DOHH2 (cell line): ENCODE results near the gene PEAK1.

Source experiments
- H3F3A ChIP-seq: fragments of 200-600 bp; sonication (generic), shearing (Covaris generic); 2 replicates; pipeline ENCODE4 v1.6.0; 2016; ENCODE audit warnings: antibody characterized with exemption, mild to moderate bottlenecking; ENCODE audit not compliant: control insufficient read depth, insufficient read depth
- H3K27ac ChIP-seq: fragments of 200-600 bp; sonication (generic); 2 replicates; pipeline ENCODE4 v1.5.1; 2014; ENCODE audit warnings: low read depth, mild to moderate bottlenecking, low read length, moderate library complexity
- H3K27me3 ChIP-seq: fragments of 200-600 bp; sonication (generic); 2 replicates; pipeline ENCODE4 v1.6.1; 2014; ENCODE audit warnings: mild to moderate bottlenecking, low read length, mixed read lengths; ENCODE audit not compliant: control insufficient read depth
- H3K36me3 ChIP-seq: fragments of 200-600 bp; sonication (generic); 2 replicates; pipeline ENCODE4 v1.6.1; 2014; ENCODE audit warnings: mild to moderate bottlenecking, low read length, moderate library complexity, mixed read lengths; ENCODE audit not compliant: control insufficient read depth
- H3K4me1 ChIP-seq: fragments of 200-600 bp; sonication (generic); 2 replicates; pipeline ENCODE4 v1.6.1; 2014; ENCODE audit warnings: mild to moderate bottlenecking, low read length, mixed read lengths; ENCODE audit not compliant: control insufficient read depth
- H3K4me2 ChIP-seq: fragments of 200-600 bp; sonication (generic); 2 replicates; pipeline ENCODE4 v1.6.0; 2014; ENCODE audit warnings: mild to moderate bottlenecking, low read length, moderate library complexity
- H3K4me3 ChIP-seq: fragments of 200-600 bp; sonication (generic); 2 replicates; pipeline ENCODE4 v1.5.1; 2014; ENCODE audit warnings: mild to moderate bottlenecking, low read length, mixed read lengths
- H3K79me2 ChIP-seq: fragments of 200-600 bp; sonication (generic); 2 replicates; pipeline ENCODE4 v1.6.1; 2014; ENCODE audit warnings: mild to moderate bottlenecking, low read length, mixed read lengths; ENCODE audit not compliant: control insufficient read depth
- H3K9me2 ChIP-seq: fragments of 200-600 bp; sonication (generic); replicated peaks from 2 replicates; pipeline ENCODE4 v1.6.1; 2014; ENCODE audit warnings: mild to moderate bottlenecking, low read length, mixed read lengths; ENCODE audit not compliant: control insufficient read depth
- H3K9me3 ChIP-seq: fragments of 200-600 bp; sonication (generic); 2 replicates; pipeline ENCODE4 v1.6.1; 2014; ENCODE audit warnings: antibody characterized with exemption, low read length, mixed read lengths; ENCODE audit not compliant: control insufficient read depth, insufficient read depth
- H4K20me1 ChIP-seq: fragments of 200-600 bp; sonication (generic); 2 replicates; pipeline ENCODE4 v1.6.0; 2014; ENCODE audit warnings: low read depth, mild to moderate bottlenecking, antibody characterized with exemption, low read length, moderate library complexity; ENCODE audit not compliant: control insufficient read depth, insufficient read depth
- EZH2phosphoT487 ChIP-seq: fragments of 200-600 bp; sonication (generic); IDR thresholded peaks from 2 replicates; pipeline ENCODE4 v1.6.1; 2017; ENCODE audit warnings: borderline replicate concordance, mild to moderate bottlenecking, antibody characterized with exemption, low read length, moderate library complexity, mixed read lengths
- TF ChIP-seq, protein P1 (sequence below): fragments of 200-600 bp; sonication (generic); IDR thresholded peaks from one replicate; pipeline ENCODE4 v1.5.1; 2014; ENCODE audit warnings: antibody characterized with exemption, mild to moderate bottlenecking, low read depth, low read length; ENCODE audit not compliant: poor library complexity, severe bottlenecking

PEAK1 gene

DNA sequence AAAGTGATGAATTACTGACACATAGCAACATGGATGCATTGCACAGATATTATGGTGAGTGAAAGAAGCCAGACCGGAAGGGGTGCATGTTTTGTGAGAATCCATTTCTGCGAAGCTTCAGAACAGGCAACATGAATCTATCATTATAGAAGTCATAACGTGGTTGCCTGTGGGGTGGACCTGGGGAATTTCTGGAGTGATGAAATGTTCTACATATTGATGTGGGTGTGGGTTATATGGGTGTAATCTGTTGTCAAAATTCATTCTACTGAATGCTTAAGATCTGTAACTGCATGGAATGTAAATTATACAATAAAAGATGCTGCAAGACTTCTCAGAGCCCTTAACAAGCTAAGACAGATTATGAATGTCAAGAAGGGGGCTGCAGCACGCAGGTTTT, 323.8 kb downstream of the PEAK1 start:
- Histone ChIP-seq H3K9me3 (no peaks in the 10 kb centered on the region), H3K27me3 (peaks cover 6% of the 10 kb centered on the region; the same call in 1 of the 2 replicates), H3K4me2 (no peak overlapping the region), H3K27ac (no peak overlapping the region), H3K36me3 (no peaks in the 10 kb centered on the region), H3K4me3 (no peak overlapping the region), H3K4me1 (no peaks in the 10 kb centered on the region), H3K79me2 (no peaks in the 10 kb centered on the region), H4K20me1 (no peaks in the 10 kb centered on the region), H3F3A (no peaks in the 10 kb centered on the region), H3K9me2 (no peaks in the 10 kb centered on the region)
- no peak for TF ChIP-seq EZH2phosphoT487
- TF ChIP-seq, protein P1, sequence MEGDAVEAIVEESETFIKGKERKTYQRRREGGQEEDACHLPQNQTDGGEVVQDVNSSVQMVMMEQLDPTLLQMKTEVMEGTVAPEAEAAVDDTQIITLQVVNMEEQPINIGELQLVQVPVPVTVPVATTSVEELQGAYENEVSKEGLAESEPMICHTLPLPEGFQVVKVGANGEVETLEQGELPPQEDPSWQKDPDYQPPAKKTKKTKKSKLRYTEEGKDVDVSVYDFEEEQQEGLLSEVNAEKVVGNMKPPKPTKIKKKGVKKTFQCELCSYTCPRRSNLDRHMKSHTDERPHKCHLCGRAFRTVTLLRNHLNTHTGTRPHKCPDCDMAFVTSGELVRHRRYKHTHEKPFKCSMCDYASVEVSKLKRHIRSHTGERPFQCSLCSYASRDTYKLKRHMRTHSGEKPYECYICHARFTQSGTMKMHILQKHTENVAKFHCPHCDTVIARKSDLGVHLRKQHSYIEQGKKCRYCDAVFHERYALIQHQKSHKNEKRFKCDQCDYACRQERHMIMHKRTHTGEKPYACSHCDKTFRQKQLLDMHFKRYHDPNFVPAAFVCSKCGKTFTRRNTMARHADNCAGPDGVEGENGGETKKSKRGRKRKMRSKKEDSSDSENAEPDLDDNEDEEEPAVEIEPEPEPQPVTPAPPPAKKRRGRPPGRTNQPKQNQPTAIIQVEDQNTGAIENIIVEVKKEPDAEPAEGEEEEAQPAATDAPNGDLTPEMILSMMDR = no peak

DNA sequence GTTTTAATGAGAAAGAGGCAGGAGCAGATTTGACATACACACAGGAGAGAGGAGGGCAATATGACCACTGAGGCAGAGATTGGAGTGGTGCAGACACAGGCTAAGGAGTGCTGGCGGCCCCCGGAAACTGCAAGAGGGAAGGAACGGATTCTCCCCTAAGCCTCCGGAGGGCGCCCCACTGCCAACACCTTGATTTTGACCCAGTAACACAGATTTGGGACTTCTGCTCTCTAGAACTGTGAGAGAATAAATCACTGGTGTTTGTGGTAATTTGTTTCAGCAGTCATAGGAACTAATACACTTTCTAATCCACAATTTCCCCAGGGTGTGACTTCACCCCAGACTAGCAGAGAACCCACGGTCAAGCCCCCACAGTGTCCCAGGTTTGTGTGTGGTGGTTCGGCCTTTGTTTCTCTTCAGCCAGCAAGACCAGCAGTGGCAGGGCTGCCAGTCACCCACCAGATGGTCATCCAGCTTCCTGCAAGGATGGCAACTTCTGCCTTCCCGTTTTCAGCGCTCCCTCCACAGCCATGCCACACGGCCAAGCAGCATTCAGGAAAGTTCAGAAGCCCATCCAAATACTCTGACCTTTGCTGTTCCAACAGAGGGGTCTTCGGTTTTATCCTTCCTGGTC, 325.4 kb downstream of the PEAK1 start:
- no peak overlapping the region for H3K4me2 ChIP-seq
- TF ChIP-seq, protein P1 = peak; percentile 74
- no peak for TF ChIP-seq EZH2phosphoT487
- H3K27ac ChIP-seq = no peak overlapping the region
- H3K9me3 ChIP-seq = no peaks in the 10 kb centered on the region
- H3K4me3 ChIP-seq = no peak overlapping the region
- no peaks in the 10 kb centered on the region for H3K36me3 ChIP-seq
- no peaks in the 10 kb centered on the region for H3F3A ChIP-seq
- H3K79me2 ChIP-seq = no peaks in the 10 kb centered on the region
- no peaks in the 10 kb centered on the region for H4K20me1 ChIP-seq
- H3K27me3 ChIP-seq = peaks cover 4% of the 10 kb centered on the region; the same call in 1 of the 2 replicates
- no peaks in the 10 kb centered on the region for H3K9me2 ChIP-seq
- H3K4me1 ChIP-seq = no peaks in the 10 kb centered on the region

DNA sequence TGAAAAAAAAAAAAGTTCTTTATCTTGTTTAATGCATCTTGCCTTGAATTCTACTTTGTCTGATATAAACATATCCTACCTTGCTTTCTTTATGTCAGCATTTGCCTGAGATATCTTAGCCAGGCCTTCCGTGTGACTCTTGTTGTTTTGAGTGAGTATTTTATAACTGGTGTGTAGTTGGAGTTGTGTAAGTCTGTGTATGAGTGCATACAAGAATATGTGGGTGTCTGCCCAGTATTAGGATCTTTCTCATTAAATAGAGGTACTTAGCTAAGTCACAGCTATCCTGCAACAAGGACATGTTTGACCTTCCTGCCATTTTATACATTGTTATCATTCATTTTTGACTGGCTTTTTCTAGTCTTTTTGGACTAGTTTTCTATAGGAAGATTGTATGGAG, 326.5 kb downstream of the PEAK1 start:
- Histone ChIP-seq H3K79me2 (no peaks in the 10 kb centered on the region), H3F3A (no peaks in the 10 kb centered on the region), H3K9me2 (no peaks in the 10 kb centered on the region), H3K4me3 (no peak overlapping the region), H4K20me1 (no peaks in the 10 kb centered on the region), H3K9me3 (no peaks in the 10 kb centered on the region), H3K4me1 (no peaks in the 10 kb centered on the region), H3K27me3 (peaks cover 4% of the 10 kb centered on the region; the same call in 1 of the 2 replicates), H3K36me3 (no peaks in the 10 kb centered on the region), H3K27ac (no peak overlapping the region), H3K4me2 (no peak overlapping the region)
- TF ChIP-seq, protein P1 = no peak
- TF ChIP-seq EZH2phosphoT487 = no peak
